HepG2 (cell line): ENCODE data around the gene SLC16A6. TPM values are rescaled to one million over a fixed set of nuclear protein-coding genes. Genes with fewer than 3 reads are reported as not detected.

Experiments
- ATAC-seq: fragments of 200-7000 bp; cut with Tn5 transposase; 3 replicates; pipeline ENCODE4 v1.9.1; 2020; ENCODE audit warnings: mild to moderate bottlenecking, moderate library complexity
- BruUV-seq: library from RNA; stranded (reverse); fragments of 400-500 nt; replicated peaks from 2 replicates; lab custom pipeline; 2021; lab: Mats Ljungman, UMichigan
- CTCF ChIA-PET: fragments of 300-600 bp; formaldehyde crosslinking; extraction: SDS; loops from one replicate; lab custom pipeline; 2021; ENCODE audit warnings: low total read pairs, inconsistent platforms, low intra/inter-chr PET ratio; lab: Yijun Ruan, JAX
- POLR2A ChIA-PET: fragments of 350-600 bp; sonication (Branson Sonifier 250); formaldehyde crosslinking; loops from one replicate; lab custom pipeline; 2020; ENCODE audit warnings: antibody characterized with exemption, inconsistent platforms; lab: Yijun Ruan, JAX
- DNase-seq: peaks from one replicate; pipeline ENCODE4 v3.0.0-alpha.2; 2015; ENCODE audit warnings: low spot score
- FAIRE-seq: peaks from 3 replicates; lab custom pipeline; 2011; peaks lifted over from hg19 to GRCh38; lab: Jason Lieb, UNC
- H2AFZ ChIP-seq: one replicate; pipeline ENCODE4 v1.6.1; 2011; ENCODE audit warnings: low read length, inconsistent platforms
- H3K27ac ChIP-seq: fragments of 300-600 bp; 3 replicates; pipeline ENCODE4 v1.8.0; 2011; ENCODE audit warnings: mixed run types, mild to moderate bottlenecking, mixed read lengths, low read length, inconsistent platforms; ENCODE audit not compliant: insufficient read depth; ENCODE audit errors: extremely low read length
- H3K27me3 ChIP-seq, 2 experiments: fragments of 200-600 bp in 1 of 2; 2 replicates in 1 of 2; 3 replicates in 1 of 2; pipeline versions ENCODE4 v1.6.0 to v1.8.0; 2011; ENCODE audit warnings: low read length in 2 of 2, mild to moderate bottlenecking in 2 of 2, moderate library complexity in 2 of 2, inconsistent platforms in 1 of 2; ENCODE audit not compliant: insufficient read depth in 2 of 2, control insufficient read depth in 1 of 2
- H3K36me3 ChIP-seq, 2 experiments: fragments of 200-600 bp in 1 of 2; replicated peaks in 1 of 2; 2 replicates in 1 of 2; 3 replicates in 1 of 2; pipeline versions ENCODE4 v1.5.1 to v1.8.0; 2011; ENCODE audit warnings: low read length in 2 of 2, inconsistent platforms in 1 of 2; ENCODE audit not compliant: insufficient read depth in 2 of 2, control insufficient read depth in 1 of 2
- H3K4me1 ChIP-seq: 2 replicates; pipeline ENCODE4 v1.5.1; 2012; ENCODE audit warnings: low read length, inconsistent platforms; ENCODE audit not compliant: insufficient read depth
- H3K4me2 ChIP-seq: 2 replicates; pipeline ENCODE4 v1.6.0; 2011; ENCODE audit warnings: low read depth, low read length, inconsistent platforms
- H3K4me3 ChIP-seq, 3 experiments: fragments of 200-600 bp in 1 of 3; sonication (generic), shearing (Covaris generic) in 1 of 3; replicated peaks in 1 of 3; 2 replicates each; pipeline ENCODE4 v1.5.1; 2011 to 2016; ENCODE audit warnings: low read length in 3 of 3, inconsistent platforms in 2 of 3, low read depth in 2 of 3, mild to moderate bottlenecking in 2 of 3, control low read depth in 1 of 3, mixed read lengths in 1 of 3; ENCODE audit not compliant: insufficient read depth in 1 of 3
- H3K79me2 ChIP-seq: one replicate; pipeline ENCODE4 v1.6.1; 2011; ENCODE audit warnings: low read length, inconsistent platforms; ENCODE audit not compliant: insufficient read depth
- H3K9ac ChIP-seq: 2 replicates; pipeline ENCODE4 v1.6.0; 2011; ENCODE audit warnings: mild to moderate bottlenecking, low read depth, low read length, inconsistent platforms; ENCODE audit not compliant: insufficient read depth
- H3K9me3 ChIP-seq: 2 replicates; pipeline ENCODE4 v1.5.1; 2012; ENCODE audit warnings: mild to moderate bottlenecking, low read length
- H4K20me1 ChIP-seq: 2 replicates; pipeline ENCODE4 v1.6.0; 2011; ENCODE audit warnings: inconsistent platforms, mild to moderate bottlenecking, low read length, moderate library complexity; ENCODE audit not compliant: insufficient read depth
- ATF4 ChIP-seq, 2 experiments: fragments of 450-650 bp in 1 of 2; sonication (generic) in 1 of 2; formaldehyde crosslinking; IDR thresholded peaks; 2 replicates each; pipeline versions ENCODE4 v1.5.0 to v1.8.0; 2020 to 2022; ENCODE audit warnings: mild to moderate bottlenecking in 1 of 2, missing genetic modification reagents in 1 of 2
- EEA1 ChIP-seq: sonication (generic); formaldehyde crosslinking; IDR thresholded peaks from 2 replicates; pipeline ENCODE4 v1.5.1; 2020; ENCODE audit warnings: mild to moderate bottlenecking, missing genetic modification reagents, borderline replicate concordance
- GLI4 ChIP-seq: sonication (generic); formaldehyde crosslinking; IDR thresholded peaks from 2 replicates; pipeline ENCODE4 v1.5.1; 2020; ENCODE audit warnings: missing genetic modification reagents, mild to moderate bottlenecking, moderate library complexity, borderline replicate concordance
- GZF1 ChIP-seq: sonication (generic); formaldehyde crosslinking; IDR thresholded peaks from 2 replicates; pipeline ENCODE4 v1.5.1; 2020; ENCODE audit warnings: mild to moderate bottlenecking, missing genetic modification reagents
- NFE2 ChIP-seq: sonication (generic); formaldehyde crosslinking; IDR thresholded peaks from 2 replicates; pipeline ENCODE4 v1.4.0; 2020; ENCODE audit warnings: missing genetic modification reagents
- ZNF251 ChIP-seq: sonication (generic); formaldehyde crosslinking; IDR thresholded peaks from 2 replicates; pipeline ENCODE4 v1.9.0; 2021; ENCODE audit warnings: mild to moderate bottlenecking, missing genetic modification reagents
- ZNF629 ChIP-seq: sonication (generic); formaldehyde crosslinking; conservative IDR thresholded peaks from 2 replicates; pipeline ENCODE4 v1.5.0; 2020; ENCODE audit warnings: missing genetic modification reagents
- ZSCAN12 ChIP-seq: sonication (generic); formaldehyde crosslinking; IDR thresholded peaks from 2 replicates; pipeline ENCODE4 v1.9.0; 2021; ENCODE audit warnings: mild to moderate bottlenecking, missing genetic modification reagents
- WGBS: methylation state at CpG from one replicate; pipeline ENCODE4 v1.1.6; 2017; ENCODE audit warnings: low lambda C conversion rate; 5-methylcytosine and 5-hydroxymethylcytosine counted together
- in situ Hi-C: cut with HindIII; loops from 2 replicates; pipeline ENCODE4 v1.10.0; 2017; ENCODE audit warnings: low pct_unique_long_range_greater_than_20kb; ENCODE audit not compliant: extremely low pct_ligation_motif_present
- intact Hi-C: fragments of 100-400 bp; cut with micrococcal nuclease; formaldehyde crosslinking; loops from one replicate; pipeline ENCODE4 v1.10.0; 2022; ENCODE audit not compliant: unreplicated experiment
- polyA plus RNA-seq, 8 experiments: library from polyadenylated mRNA; depleted of rRNA in 3 of 8; stranded (reverse) in 7 of 8; unstranded in 1 of 8; fragments of >200 nt; fragmentation: Illumina TruSeq in 4 of 8; extraction: Trizol in 4 of 8; gene quantifications; 2 replicates each; pipeline versions ENCODE4 v1.2.1 to v1.2.3, GENCODE V29; 2011 to 2016; ENCODE audit warnings: low read depth in 4 of 8, missing spikeins in 1 of 8, mixed read lengths in 1 of 8; ENCODE audit not compliant: insufficient read depth in 1 of 8
- total RNA-seq, 5 experiments: library from RNA; depleted of rRNA; stranded (reverse); fragments of >200 nt; fragmentation: Illumina TruSeq; extraction: Trizol; gene quantifications; 2 replicates each; pipeline ENCODE4 v1.2.3, GENCODE V29; 2016; ENCODE audit warnings: low read depth in 1 of 5
- TF ChIP-seq, protein P1 (sequence below): sonication (generic); formaldehyde crosslinking; IDR thresholded peaks from 2 replicates; pipeline ENCODE4 v1.9.0; 2021; ENCODE audit warnings: missing genetic modification reagents, mild to moderate bottlenecking, borderline replicate concordance

Gene SLC16A6
- total and polyA plus RNA-seq, 2 of the 13 experiments (the other 11 are each of a cell fraction or from before 2014, with no cell fraction given), result 1.1 to 44.7 TPM

DNA sequence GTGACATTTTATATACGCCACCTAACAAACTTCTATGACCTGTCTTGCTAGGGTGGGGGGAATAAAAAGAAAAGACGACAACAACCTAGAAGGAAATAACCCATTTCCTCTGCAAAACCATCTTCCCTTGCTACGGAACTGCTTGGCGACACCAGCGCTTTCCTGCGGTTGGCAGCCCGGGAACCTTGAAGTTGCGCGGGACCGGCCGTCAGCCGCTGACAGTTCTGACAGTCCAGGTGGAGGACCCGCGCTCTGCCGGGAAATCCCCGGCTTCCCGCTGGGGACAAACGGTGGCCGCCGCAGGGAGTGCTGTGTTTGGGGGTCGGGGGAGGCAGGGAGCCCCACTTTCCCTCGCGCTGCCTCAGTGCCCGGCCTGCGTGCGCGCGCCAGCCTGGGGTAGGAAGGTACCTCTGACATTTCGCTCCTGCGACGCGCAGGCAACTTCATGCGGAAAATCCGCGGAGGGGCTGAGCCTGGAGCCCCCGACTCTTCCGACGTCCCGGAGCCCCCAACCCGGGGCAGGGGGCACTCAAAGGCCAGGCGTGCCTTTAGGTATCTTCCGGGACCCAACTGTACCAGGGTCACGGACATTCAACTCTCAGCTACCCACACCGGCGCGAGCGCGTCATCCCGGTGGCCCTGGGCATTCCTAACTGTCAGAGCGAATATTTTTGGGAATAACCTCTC lies 516 bp downstream of the SLC16A6 start (continued):
- no peak for TF ChIP-seq GZF1 (CRISPR knock-in tag)
- TF ChIP-seq EEA1 (CRISPR knock-in tag), result 0 out of 2 replicates have a peak, but pooled peaks have one; percentile 58

- intact Hi-C loops (no loop called here), in situ Hi-C loops (loop anchor here (5.0 to 25.0 kb wide), 2 partner anchors 87 to 472 kb away; no protein-coding TSS in a partner anchor)
- CTCF ChIA-PET, result no interaction called here
- WGBS, result 42% methylated on average over 9 of the region's 9 CpGs
- Histone ChIP-seq H4K20me1 (no peaks in the 10 kb centered on the region), H3K36me3 (no peaks in the 10 kb centered on the region), H3K9me3 (no peaks in the 10 kb centered on the region), H3K4me3 (peak overlapping the region; percentile 74 to 80 (median 79)), H3K79me2 (peaks cover 3% of the 10 kb centered on the region), H3K9ac (peak overlapping the region; percentile 69; the same call in 1 of the 2 replicates), H3K4me1 (peaks cover 46% of the 10 kb centered on the region), H2AFZ (no peak overlapping the region), H3K27ac (no peak overlapping the region), H3K27me3 (peaks cover 0 to 3% of the 10 kb centered on the region in 2 experiments; a peak in 1 of 5 replicates), H3K4me2 (peak overlapping the region; percentile 89)
- TF ChIP-seq, protein P1, sequence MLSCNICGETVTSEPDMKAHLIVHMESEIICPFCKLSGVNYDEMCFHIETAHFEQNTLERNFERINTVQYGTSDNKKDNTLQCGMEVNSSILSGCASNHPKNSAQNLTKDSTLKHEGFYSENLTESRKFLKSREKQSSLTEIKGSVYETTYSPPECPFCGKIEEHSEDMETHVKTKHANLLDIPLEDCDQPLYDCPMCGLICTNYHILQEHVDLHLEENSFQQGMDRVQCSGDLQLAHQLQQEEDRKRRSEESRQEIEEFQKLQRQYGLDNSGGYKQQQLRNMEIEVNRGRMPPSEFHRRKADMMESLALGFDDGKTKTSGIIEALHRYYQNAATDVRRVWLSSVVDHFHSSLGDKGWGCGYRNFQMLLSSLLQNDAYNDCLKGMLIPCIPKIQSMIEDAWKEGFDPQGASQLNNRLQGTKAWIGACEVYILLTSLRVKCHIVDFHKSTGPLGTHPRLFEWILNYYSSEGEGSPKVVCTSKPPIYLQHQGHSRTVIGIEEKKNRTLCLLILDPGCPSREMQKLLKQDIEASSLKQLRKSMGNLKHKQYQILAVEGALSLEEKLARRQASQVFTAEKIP (CRISPR knock-in tag), result no peak
- no peak for TF ChIP-seq ZNF251
- 0 out of 4 replicates have a peak, but pooled peaks of 1 of the 2 experiments have one; percentile 3 for TF ChIP-seq ATF4 (CRISPR knock-in tag; IDR thresholded peaks at IDR 0.05)
- TF ChIP-seq GLI4 (CRISPR knock-in tag), result no peak
- TF ChIP-seq ZNF629 (CRISPR knock-in tag), result 0 out of 2 replicates have a peak, but pooled peaks have one; percentile 3
- TF ChIP-seq ZSCAN12 (CRISPR knock-in tag), result 0 out of 2 replicates have a peak, but pooled peaks have one; percentile 38
- TF ChIP-seq NFE2 (CRISPR knock-in tag), result no peak
- POLR2A ChIA-PET, result no interaction called here
- DNase-seq (no peak), ATAC-seq (no peak), FAIRE-seq (no peak)
- TSS peak; percentile 59 for BruUV-seq
Observed at GRCh38 chr17:68289936-68290267, 1.0 kb downstream of the SLC16A6 start.
